Embryonic facial prominence (tissue), 1 donor: ENCODE measurements around the gene LAMC3.

Source experiments
- DNase-seq: peaks from one replicate; pipeline ENCODE4 v3.0.0-alpha.2; 2016; ENCODE audit errors: extremely low spot score

Gene LAMC3

DNA sequence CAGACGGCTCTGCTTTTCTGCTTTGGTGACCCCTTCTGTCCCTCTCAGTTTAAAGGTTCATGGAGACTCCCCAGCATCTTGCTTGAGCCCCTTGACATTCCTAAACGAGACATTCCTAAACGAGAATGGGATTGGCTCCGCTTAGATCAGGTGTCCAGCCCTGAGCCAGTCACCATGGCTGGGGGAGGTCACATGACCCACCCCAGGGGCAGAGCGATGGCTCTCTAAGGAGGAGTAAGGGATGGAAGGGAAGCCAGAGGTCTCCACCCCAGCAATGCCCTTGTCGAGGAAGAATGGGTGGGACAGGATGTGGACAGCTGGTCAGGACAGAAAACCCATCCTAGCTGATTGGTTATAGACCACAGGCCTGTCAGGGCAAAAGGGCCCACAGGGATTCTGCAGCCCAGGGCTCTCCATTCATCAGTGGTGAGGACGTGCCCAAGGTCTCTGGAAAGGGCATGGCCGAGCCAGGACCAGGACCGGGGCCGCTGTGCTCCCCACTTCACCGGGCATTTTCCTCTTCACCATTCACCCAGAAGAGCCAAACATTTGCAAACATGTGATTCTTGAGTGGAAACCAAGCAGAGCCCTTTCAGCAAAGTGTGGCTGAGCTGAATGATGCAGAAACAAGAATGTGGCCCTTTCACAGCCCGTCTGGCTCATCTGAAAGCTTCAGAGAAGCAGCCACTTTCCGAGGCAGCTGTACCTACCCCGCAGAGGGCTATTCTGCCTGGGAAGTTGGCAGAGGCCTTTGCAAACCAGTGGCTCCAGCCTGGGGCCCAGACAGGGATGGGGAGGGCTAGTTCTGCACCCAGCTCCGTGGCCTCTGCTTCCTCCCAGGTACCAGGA, 67.6 kb downstream of the LAMC3 start:
- DNase-seq = no peak

DNA sequence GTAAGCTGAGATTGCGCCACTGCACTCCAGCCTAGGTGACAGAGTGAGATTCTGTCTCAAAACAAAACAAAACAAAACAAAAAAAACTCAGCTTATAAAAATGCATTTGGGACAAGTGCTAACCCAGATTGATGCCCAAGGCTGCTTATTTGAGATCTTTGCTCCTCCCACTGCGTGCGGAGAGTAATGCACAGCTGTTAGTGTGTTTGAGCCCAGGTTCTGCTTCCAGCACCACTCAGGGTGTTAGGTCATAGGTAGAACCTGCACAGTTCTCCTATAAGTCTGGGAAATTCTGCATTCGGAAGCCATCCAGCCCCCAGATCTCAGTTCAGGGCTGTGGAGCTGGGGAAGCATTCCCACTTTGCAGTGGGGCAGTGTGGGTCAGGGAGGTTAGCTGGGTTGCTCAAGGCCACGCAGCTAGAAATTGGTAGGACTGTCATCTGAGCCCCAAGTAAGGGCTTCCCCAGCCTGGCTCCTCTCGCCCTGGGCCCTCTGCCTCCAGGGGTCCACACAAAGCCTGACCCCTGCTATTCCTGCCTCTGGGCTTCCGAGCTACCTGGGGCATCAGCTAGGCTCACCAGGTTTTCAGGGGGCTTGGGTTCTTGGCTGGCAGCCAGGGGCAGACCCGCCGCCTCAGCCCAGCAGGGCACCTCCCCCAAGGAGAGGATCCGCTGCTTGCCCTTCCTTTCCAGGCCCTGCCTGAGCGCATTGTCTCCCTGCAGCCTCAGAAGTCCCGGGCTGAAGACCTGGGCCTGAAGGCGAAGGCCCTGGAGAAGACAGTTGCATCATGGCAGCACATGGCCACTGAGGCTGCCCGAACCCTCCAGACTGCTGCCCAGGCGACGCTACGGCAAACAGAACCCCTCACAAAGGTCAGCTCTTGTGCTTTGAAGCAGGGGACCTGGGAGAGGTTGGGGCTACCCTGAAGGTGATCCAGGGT, 69.7 kb downstream of the LAMC3 start:
- DNase-seq = no peak

DNA sequence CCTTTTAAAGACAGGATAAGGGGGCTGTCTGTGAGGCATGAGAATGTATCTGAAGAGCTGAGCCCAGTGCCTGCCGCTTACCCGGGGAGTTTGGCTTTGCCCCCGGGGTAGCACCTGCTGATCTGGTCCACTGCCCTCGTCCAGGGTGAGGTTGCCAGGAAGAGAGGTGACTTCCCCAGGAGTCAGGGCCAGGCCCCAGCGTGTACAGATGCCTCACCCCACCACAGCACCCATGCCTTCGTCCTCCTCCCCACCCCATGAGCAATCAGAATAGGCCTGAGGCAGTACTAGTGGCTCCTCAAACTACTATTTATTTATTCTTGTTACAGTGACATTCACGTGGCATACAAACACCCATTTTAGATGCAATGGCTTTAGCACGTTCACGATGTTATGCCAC, 71.6 kb downstream of the LAMC3 start:
- no peak for DNase-seq

DNA sequence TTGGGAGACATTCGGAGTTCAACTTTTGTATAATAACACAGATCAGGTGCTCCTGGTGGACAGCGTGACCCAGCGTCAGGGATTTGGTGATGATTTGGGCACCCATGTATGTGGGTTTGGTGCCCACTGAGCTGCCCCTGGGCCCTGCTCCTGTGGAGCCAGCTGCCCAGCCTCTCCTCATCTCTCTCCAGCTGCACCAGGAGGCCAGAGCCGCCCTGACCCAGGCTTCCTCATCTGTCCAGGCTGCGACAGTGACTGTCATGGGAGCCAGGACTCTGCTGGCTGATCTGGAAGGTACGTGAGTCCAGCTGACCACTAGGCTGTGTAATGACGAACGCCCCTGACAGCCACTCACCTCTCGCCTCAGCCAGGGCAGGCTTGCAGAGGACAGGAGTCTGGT, 72.9 kb downstream of the LAMC3 start:
- no peak for DNase-seq

DNA sequence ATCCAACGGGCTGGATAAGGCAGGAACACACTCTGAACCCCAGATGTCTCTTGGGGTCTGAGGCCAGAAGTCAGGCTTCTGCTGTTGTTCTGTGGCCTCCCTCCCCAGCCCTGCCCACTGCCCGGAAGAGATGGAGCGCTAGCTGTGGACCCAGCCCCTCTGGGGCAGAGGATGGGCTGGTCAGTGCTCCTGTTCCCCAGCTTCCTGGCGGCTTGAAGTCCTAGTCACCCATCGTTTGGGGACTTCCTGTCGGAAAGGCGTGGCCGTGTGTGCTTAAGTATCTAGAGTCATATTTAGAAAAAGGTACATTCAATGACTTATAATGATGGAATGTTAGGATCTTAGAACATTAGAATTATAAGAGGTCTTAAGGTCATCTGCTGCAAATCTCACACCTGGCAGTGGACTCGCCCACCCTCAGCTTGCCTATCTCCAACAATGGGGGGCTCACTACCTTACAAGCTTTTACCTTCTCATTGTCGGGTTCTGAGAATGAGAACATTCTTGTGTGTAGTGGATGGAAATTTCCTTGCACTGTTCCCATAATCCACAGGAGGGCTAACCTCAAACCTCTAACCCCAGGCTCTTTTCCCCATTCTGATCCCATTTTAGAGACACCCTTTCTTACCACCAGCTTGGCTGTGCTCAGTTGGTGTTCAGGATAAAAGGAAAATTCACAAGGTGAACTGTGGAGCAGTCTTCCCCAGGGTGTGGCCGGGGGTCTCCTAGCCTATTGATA, 74.0 kb downstream of the LAMC3 start:
- no peak for DNase-seq

DNA sequence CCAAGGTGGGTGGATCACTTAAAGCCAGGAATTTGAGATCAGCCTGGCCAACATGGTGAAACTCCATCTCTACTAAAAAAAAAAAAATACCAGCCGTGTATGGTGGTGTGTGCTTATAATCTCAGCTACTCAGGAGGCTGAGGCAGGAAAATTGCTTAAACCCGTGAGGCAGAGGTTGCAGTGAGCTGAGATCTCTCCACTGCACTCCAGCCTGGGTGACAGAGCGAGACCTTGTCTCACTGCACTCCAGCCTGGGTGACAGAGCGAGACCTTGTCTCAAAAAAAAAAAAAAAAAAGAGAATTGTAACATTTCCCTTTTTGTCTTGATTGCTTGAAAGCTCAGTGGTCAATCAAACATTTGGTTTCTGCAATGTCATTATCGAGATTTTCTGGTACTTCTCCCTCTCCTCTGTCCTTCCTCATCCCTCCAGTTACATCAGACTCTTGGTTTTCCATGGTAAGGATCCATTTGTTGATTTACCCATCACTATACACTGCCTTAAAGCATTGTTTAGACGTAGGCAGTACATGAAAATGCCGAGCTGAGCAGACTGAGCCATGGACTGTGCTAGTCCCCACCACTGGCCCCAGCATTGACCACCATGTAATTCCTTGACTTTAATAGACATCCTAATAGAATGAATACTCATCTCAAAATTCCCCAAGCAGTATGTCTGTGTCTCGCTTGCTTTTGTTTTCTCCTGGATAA, 75.8 kb downstream of the LAMC3 start:
- DNase-seq = no peak

DNA sequence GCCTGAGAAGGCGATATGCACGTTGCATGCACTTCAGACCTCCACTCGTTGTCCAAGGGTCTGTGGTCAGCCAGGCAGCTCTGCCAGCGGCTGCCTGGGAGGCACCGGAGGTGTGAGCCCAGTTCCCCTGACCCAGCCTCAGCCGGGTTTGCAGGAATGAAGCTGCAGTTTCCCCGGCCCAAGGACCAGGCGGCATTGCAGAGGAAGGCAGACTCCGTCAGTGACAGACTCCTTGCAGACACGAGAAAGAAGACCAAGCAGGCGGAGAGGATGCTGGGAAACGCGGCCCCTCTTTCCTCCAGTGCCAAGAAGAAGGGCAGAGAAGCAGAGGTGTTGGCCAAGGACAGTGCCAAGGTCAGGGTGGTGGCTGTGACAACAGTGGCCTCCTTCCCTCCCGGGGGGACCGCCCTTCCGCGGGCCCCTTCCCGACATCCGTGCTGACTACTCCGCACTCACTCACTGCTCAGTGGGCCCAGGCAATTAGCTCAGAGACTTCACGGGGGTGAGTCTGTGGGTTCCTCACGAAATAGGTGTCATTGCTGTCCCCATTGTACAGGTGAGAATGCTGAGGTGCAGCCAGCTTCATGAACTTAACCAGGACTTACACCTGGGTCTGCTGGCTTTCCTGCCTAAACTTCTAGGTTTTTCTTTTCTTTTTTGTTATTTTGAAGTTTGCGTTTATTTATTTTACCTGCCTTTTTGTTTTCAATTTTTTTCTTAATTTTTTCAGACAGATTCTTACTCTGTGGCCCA, 76.6 kb downstream of the LAMC3 start:
- no peak for DNase-seq

DNA sequence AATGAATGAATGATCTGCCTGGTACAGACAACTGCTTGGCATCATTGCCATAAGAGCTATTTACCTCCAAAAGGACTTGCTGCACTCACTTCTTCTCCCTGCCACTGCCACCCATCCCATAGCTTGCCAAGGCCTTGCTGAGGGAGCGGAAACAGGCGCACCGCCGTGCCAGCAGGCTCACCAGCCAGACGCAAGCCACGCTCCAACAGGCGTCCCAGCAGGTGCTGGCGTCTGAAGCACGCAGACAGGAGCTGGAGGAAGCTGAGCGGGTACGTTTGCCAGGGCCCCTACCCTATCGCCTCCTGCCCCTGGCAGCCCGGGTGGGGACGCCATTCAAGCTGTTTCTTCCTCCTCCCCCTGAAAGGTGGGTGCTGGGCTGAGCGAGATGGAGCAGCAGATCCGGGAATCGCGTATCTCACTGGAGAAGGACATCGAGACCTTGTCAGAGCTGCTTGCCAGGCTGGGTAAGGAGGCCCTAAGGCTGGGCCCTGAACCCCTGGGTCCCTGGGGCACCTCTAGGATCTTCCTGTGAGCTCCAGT, 78.5 kb downstream of the LAMC3 start:
- DNase-seq = no peak

DNA sequence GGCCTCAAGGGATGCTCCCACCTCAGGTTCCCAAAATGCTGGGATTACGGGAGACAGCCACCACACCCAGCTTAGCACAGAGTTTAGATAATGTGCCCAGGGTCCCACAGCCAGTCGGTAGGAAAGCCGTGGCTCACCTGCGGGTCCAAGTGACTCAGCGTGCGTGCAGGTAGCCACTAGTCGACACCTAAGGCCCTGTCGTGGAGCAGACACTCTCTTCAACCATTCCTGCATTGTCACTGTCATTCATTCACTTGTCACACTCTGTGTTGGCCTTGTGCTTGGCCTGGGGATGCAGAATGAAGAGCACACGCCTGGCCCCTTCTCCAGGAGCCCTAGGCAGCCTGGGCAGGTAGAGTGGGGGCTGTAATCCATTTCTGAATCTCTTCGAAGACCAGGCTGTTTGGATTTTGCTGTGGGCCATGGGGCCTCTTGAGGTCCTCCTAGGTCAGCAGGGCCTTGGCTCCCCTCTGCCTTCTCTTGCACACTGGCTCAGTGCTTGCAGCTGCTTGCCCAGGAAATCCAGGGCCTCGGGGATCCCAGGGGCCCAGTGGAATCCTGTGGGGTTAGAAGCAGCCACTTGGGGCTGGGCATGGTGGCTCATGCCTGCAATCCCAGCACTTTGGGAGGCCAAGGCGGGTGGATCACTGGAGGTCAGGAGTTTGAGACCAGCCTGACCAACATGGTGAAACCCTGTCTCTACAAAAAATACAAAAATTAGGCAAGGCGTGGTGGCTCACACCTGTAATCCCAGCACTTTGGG, 81.2 kb downstream of the LAMC3 start:
- no peak for DNase-seq

DNA sequence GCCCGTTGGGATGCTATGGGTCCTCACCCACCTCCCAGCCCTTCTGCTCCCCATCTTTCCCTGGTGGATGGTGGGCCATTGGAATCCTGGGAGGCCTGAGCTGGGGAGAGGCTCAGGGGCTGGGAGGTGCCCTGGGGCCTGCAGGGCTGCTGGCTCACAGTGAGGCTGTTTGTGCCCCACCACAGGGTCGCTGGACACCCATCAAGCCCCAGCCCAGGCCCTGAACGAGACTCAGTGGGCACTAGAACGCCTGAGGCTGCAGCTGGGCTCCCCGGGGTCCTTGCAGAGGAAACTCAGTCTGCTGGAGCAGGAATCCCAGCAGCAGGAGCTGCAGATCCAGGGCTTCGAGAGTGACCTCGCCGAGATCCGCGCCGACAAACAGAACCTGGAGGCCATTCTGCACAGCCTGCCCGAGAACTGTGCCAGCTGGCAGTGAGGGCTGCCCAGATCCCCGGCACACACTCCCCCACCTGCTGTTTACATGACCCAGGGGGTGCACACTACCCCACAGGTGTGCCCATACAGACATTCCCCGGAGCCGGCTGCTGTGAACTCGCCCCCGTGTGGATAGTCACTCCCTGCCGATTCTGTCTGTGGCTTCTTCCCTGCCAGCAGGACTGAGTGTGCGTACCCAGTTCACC, 82.5 kb downstream of the LAMC3 start:
- no peak for DNase-seq

DNA sequence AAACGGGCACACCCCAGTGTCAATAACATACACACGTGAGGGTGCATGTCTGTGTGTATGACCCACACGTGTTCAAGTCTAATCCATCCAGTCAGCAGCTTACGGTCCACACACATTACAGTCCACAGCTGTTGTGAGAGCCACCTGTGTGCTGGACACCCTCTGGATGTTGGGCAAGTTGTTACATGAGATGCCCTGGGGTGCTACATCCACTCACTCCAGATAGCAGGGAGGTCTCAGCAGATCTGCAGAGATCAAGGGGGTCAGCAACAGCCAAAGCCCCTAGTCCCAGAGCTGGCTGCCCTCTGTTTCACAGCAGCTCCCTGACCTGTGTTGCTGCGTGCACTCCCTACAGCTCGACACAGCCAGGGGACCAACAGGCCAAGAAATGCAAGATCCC, 83.1 kb downstream of the LAMC3 start:
- no peak for DNase-seq

DNA sequence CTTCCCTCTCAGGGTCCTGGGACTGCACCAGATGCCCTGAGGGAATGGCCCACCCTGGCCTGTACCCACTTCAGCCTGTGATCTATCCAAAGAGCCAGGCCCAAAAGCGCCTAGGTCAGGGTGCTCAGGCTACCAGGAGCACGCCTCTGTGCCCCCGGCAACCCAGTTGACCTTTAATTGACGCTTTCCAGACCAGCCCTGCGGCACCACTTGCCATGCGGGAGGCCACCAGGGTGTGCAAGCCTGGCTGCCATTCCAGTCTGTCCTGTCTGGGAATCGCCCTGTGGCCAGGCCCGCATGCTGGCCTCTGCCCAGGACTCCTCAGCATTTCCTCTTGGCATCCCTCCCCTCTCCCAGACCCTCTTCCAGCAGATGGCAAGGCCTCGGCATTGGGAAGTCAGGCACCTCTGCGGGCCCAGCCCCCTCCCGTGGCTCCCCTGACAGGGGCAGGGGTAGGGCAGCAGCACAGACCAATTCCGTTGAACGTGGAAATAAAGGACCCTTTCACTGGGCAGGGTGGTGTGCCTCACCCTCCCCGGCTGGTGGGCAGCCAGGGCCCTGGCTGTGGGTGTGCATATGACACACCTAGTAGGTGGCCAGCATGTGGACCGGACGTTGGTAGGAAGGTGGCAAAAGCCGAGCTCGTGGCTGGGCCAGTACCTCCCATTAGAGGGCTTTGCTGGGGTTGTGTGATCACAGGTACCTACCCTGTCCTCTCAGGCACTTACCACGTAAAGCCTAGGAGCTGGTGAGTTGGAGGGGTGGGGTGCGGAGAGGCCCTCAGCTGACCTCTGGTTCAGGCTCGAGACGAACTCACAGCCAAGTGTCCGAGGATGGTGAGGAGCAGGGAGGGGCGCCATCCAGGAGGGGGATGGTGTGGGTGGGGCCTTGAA, 83.8 kb downstream of the LAMC3 start:
- no peak for DNase-seq

DNA sequence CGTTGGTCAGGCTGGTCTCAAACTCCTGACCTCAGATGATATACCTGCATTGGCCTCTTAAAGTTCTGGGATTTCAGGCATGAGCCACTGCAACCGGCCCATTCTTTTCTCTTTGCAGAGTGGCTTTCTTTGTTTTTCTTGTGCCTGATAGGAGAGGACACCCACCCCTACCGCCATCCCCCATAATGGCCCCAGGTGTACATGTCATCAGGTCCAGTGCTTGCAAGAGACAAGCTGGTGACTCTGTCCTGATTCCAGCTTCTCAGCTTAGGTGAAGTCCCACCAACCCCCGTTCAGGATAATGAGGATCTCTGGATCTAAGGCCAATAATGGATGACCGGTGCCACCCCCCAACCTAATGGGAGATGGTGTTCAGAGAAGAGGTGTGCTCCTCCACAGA, 85.0 kb downstream of the LAMC3 start:
- DNase-seq = no peak

DNA sequence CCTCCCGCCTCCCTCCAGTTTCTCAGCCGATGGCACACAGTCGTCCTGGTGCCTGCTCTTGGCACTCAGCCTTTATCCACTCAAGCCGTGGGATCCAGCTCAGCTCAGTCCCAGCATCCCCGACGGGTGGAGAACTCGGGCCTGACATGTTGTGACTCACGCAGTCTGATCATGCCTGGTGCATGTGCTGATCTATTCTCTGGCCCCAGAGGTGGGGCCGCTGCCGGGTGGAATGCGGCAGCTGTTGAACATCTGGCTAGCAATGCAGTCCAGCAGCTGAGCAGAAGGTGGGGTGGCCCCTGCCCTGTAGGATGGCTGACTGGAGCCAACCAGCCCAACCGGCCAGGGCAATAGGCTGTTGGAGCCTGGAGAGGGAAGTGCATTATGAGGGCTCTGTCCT, 85.6 kb downstream of the LAMC3 start:
- no peak for DNase-seq

DNA sequence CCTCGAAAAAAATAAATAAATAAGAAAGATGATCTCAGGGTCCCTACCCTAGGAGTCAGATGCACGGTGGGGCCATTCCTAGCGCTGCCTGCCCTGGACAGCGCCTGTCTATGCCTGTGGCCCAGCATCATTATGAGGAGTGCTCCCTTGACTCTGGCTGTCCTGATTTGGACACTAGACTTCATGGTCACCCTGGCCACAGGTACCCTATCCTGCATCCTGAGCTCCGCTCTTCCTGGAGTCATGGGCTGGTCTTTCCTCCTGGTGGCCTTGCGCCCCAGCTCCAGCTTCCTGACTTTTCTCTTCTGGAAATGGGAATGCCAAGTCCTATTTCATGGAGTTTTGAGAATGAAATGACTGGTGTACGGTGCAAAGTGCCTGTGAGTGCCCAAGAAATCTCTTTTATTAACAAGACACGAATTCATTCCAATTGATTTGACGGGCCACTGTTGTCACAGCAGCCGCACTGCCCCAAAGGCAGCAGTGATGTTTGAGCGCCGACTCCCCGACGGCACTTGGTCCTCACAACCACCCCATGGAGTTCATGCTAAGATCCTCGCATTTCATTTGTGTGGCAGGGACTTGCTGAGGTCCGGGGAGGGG, 86.8 kb downstream of the LAMC3 start:
- no peak for DNase-seq

DNA sequence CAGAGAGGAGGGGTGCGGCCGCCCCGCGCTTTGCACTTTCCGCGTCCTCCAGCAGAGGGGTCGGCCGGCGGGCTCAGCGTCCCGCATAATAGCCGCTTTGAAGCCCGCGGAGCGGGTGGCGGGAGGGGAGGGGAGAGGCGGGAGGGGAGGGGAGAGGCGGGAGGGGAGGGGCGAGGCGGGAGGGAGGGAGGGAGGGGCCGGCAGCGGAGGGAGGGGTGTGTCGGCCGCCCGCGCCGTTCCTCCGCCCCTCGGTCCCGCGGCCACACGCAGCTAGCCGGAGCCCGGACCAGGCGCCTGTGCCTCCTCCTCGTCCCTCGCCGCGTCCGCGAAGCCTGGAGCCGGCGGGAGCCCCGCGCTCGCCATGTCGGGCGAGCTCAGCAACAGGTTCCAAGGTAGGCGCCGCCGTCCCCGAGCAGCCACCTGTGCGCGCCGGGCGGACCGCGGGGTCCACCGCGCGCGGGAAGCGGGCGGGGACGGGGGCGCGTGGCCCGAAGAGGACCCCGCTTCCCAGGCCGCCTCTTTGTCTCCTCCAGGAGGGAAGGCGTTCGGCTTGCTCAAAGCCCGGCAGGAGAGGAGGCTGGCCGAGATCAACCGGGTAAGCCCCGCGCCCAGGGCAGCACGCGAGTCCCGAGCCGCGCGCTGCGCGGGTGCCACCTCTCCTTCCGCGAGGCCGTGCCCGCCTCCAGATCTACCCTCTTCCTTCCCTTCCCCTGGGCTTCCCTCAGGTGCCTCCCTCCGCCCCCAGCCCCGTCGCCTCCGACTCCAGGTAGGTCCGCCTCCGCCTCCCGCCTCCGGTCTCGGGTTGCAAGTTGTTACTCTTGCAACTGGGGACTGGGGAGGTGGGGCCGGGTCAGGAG, 87.5 kb downstream of the LAMC3 start, which contains the start of gene AIF1L:
AIF1L (plus strand) TSS at position 263 of the 857 bp plus-strand sequence; CDS start at position 362, 99 bp downstream.
- no peak for DNase-seq
